Measurements from ENCODE around the gene CDH23.

The CDH23 gene

GRCh38 chr10:71646592-71647292 is 250.0 kb downstream of the CDH23 start:
- DNase-seq: no peak

DNA sequence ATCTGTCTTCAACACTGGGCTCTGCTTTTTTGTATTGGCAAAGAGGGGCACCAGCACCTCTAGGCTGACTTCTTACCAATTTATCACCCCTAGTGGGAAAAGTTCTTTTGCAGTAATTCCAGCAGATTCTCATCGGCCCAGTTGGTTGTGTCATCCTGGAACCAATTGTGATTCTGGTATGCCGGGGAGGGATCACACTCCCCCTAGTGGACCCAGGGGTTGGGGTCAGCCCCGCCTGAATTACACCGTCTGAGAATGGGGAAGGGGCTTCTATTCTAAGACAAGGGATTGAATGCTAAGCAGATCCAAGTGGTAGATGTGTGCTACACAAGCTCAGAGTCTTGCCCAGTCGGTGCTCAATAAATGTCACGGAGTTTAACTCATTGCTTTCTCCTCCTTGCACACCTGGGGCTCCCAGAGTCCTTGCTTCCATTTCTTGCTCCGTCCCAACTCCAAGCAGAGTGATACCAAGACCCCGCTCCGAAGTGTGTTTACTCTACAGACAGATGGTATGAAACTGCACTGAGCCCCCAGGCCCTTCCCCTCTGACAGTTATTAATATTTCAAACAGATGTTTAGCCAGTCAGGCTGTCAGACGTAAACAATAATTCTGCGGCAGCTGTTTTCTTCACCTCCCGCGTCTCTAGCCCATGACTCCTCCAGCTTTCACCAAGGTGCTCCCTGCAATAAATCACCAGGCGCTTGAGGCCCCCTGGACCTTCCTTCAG is 251.0 kb downstream of the CDH23 start:
- no peak for DNase-seq

DNA sequence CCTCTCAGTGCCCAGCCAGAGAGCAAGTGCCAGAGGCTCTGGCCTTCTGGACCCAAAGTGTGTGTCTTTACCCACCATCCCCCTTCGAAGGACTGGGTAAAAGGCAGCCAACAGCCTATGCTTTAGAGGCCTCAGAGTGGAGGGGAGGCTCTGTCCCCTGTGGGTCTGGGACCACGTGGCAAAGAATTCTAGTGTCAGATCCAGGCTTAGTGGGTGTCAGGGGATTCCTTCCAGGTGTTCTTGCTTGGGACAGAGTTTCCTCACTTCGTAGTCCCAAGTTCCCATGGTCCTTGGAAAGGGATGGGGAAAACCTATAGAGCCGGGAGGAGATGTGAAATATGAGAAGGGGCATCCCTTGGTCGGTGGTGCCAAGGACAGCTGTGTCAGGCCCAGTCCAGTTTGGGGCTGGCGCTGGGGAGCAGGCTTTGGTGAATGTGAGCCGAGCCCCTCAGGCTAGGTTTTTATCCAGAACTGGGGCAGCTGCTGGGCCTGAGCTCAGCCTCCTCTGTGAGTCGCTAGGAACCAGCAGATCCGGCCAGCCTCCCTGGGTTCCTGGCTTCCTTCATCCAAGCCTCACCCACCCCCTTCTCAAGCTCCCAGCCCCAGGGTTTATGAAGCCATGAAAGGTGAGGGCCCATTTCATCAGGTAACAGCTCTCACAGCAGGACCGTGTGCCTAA is 251.7 kb downstream of the CDH23 start:
- no peak for DNase-seq

DNA sequence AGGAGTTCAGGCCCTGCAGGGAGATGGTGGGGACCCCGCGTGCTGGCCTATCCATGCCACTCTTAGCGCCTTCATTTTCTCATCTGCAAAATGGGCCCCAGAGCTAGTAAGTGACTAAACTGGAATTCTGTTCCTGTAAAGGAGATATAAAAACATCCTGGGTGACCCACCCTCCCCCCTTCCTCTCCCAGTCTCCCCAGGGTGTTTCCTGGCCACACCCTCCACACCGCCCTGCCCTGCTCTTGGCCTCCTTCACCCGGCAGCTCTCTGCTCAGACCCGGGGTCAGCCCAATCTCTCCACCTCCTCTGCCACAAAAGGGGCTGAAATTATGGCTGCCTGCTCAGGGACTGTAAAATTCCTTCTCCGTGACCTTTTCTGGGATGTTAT is 252.2 kb downstream of the CDH23 start:
- DNase-seq: no peak

GRCh38 chr10:71649631-71650030 is 252.9 kb downstream of the CDH23 start:
- DNase-seq: no peak

GRCh38 chr10:71650397-71650796 is 253.7 kb downstream of the CDH23 start:
- no peak for DNase-seq

- DNase-seq: no peak
These were observed 254.7 kb downstream of the CDH23 start for GRCh38 chr10:71651428-71651827.

GRCh38 chr10:71651928-71652327 is 255.2 kb downstream of the CDH23 start:
- DNase-seq: no peak

- DNase-seq: no peak
These were observed 256.3 kb downstream of the CDH23 start for GRCh38 chr10:71653044-71653443.

DNA sequence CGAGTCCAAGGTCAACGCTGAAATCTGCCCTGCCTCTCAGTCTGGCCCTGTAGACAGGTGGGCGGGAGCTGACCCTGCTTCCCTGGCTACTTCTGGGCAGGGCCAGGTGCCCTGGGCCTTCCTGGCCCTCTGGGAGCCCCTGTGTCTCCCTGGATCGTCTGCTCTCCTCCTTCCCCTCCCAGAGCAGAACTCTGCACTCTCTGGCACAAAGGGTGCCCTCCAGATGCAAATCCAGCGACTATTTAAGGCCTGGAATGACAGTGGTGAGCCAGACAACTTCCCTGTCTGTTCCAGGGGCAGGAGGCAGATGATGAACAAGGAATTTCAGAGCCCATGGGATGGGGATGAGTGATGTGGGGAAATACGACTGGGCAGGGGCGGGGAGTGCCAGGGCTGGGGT is 259.5 kb downstream of the CDH23 start:
- no peak for DNase-seq

DNA sequence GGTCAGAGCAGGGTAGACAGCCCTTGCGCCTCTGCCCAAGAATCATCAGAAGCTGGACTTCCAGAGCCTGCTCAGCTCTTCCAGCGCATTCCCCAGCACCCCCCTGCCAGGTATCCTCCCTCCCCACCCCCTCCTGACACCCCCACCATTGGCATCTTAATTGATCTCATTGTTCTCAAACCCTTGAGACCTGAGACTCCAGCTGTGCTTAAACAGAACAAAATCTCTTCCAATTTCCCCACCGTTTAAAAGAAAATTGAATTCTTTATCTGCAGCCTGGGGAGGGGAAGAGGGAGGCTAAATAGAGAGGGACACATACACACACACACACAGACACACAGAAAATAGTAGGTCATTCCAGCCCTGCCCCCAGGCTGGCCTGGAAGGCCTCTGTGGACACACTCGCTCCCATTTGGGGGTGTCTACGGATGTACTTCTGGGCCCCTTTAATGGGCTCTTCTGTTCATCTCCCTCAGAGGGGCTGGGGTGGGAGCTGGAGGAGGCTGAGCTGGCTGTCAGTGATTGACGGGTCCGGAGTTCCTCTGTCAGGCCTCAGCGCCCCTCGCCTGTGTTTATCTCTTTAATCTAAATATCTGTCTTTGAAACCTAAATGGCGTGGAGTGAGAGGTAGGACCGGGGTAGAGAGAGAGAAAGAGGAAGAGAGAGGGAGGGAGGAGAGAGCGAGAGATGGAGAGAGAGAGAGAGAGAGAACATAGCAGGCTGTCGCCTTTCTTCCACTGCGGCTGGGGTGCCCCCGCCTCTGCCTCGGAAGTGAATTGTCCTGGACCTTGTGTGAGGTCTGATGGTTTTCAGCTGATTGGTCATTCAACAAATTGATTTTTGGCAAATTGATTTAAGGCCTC is 261.1 kb downstream of the CDH23 start:
- DNase-seq: no peak

GRCh38 chr10:71658467-71658745 is 261.7 kb downstream of the CDH23 start:
- no peak for DNase-seq

DNA sequence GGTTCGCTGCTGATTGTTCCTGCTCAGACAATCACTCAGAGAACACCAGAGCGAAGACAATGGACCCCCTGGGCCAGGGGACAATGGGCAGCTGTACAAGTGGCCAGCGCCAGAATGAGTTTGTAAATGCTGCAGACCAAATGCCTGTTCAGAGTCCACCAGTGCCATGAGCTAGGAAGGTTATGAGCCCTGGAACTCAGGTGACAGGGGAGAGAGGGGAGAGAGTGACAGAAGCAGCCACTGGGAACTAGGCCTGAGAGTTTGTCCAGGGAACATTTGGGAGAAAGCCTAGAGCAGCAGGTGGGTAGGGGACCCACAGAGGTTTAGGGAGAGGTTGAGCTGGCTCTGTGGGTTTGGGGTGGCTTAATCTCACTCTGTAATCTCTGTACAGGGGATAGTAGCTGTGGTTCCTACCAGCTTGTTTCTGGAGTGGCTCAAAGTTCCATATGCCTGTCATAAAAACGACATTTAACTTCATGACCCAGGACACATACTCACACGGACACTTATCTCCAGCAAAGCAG is 262.5 kb downstream of the CDH23 start:
- no peak for DNase-seq

- DNase-seq: no peak
These were observed 263.0 kb downstream of the CDH23 start for GRCh38 chr10:71659737-71660136.

DNA sequence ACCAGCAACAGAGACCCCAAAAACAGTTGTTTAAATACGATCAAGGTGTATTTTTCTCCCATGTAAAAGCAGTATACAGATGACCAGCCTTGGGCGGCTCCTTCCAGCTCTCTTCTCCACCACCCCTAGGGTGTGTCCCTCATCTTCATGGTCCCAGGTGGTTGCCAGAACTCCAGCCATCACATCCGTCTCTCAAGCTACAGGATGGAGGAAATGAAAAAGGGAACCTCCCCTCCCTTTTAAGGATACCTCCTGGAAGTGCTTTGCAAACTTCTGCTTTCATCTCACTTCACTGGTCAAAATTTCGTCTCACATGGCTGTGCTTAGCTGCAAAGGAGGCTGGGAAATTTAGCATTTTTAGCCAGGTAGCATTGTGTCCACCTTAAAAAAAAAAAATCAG is 263.6 kb downstream of the CDH23 start:
- DNase-seq: no peak

- no peak for DNase-seq
These were observed 264.4 kb downstream of the CDH23 start for GRCh38 chr10:71661060-71661622.

GRCh38 chr10:71661779-71662336 is 265.1 kb downstream of the CDH23 start:
- no peak for DNase-seq

DNA sequence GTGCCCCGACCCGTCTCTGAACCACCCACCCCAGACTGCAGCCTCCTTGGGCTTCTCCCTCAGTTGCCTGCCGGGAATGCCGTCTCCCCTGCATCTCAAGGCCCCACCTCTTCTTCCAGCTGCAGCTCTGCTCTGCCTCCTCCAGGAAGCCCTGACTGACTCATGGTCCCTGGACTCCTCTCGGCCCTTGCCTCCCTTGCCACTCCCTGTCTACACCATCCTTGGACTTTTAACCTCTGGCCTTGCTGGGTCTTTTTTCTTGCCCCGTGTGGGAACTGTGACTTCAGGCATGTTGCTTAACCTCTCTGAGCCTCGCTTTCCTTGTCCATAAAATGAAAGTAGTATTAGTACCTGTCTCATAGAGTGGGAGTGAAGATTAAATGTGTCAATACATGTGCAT is 266.6 kb downstream of the CDH23 start:
- no peak for DNase-seq

DNA sequence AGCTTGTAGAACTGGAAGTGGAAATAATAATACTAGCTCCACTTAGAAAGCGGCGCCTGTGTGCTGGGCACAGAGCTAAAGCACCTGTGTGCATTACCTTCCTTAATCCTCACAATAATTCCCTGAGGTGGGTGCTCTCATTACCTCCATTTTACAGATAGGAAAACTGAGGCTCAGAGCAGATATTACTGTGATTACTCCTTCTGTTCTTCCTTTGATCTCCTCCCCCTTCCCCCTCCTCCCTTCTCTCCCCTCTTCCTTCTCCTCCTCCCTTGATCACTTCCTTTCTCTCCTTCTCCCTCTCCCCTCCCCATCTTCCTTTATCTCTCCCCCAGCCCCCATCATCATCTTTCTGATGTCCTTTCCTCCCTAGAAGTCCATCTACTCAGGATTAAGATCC is 267.9 kb downstream of the CDH23 start:
- DNase-seq: no peak

GRCh38 chr10:71665456-71665855 is 268.7 kb downstream of the CDH23 start:
- DNase-seq: no peak

- no peak for DNase-seq
These were observed 270.1 kb downstream of the CDH23 start for GRCh38 chr10:71666639-71667386.

DNA sequence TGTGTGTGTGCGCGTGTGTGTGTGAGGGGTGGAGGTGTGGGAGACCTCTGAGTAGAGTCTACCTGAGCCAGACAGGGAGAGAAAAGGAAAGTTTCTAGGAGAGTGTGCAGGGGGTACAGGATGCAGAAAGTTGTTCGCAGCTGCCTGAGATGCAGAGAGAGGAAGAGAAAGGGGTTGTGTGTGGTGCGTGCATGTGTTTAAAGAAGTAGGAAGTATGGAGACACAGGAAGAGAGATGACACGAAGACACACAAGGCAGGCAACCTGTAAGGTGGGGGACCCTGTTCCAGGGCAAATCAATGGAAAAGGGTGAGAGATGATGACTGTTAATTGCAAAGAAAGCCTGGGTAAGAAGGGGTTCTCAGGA is 270.6 kb downstream of the CDH23 start:
- DNase-seq: no peak

Measured in cerebellar nuclear complex (tissue), 1 donor.